Cerebellar nuclear complex (tissue), 1 donor: Measurements from ENCODE around the gene MACROD2.

Source experiments
- DNase-seq, 2 experiments: peaks; one replicate each; lab custom pipeline; 2025; lab: John Stamatoyannopoulos, UW

Gene MACROD2

GRCh38 chr20:15446373-15446772, 1451.1 kb downstream of the MACROD2 start:
- DNase-seq: no peak

- DNase-seq: no peak
Observed at GRCh38 chr20:15447549-15447948, 1452.2 kb downstream of the MACROD2 start.

GRCh38 chr20:15449061-15449460, 1453.7 kb downstream of the MACROD2 start:
- DNase-seq: no peak

GRCh38 chr20:15451241-15451640, 1455.9 kb downstream of the MACROD2 start:
- no peak for DNase-seq

- DNase-seq: no peak
Observed at GRCh38 chr20:15455279-15455678, 1460.0 kb downstream of the MACROD2 start.

- DNase-seq: no peak
Observed at GRCh38 chr20:15461938-15462337, 1466.6 kb downstream of the MACROD2 start.

- DNase-seq: no peak
Observed at GRCh38 chr20:15475483-15475882, 1480.2 kb downstream of the MACROD2 start.

GRCh38 chr20:15476186-15476585, 1480.9 kb downstream of the MACROD2 start:
- no peak for DNase-seq

- no peak for DNase-seq
Observed at GRCh38 chr20:15476781-15477180, 1481.5 kb downstream of the MACROD2 start.

GRCh38 chr20:15482525-15482924, 1487.2 kb downstream of the MACROD2 start:
- no peak for DNase-seq

- DNase-seq: no peak
Observed at GRCh38 chr20:15485519-15485918, 1490.2 kb downstream of the MACROD2 start.

- DNase-seq: no peak
Observed at GRCh38 chr20:15487030-15487429, 1491.7 kb downstream of the MACROD2 start.

GRCh38 chr20:15487682-15488081, 1492.4 kb downstream of the MACROD2 start:
- no peak for DNase-seq

GRCh38 chr20:15491575-15491974, 1496.3 kb downstream of the MACROD2 start:
- no peak for DNase-seq

GRCh38 chr20:15494851-15495250, 1499.5 kb downstream of the MACROD2 start:
- DNase-seq: no peak

- DNase-seq: no peak
Observed at GRCh38 chr20:15496501-15497039, 1501.3 kb downstream of the MACROD2 start.

GRCh38 chr20:15498926-15499325, 1503.6 kb downstream of the MACROD2 start:
- no peak for DNase-seq

GRCh38 chr20:15506311-15506710, 1511.0 kb downstream of the MACROD2 start:
- no peak for DNase-seq

GRCh38 chr20:15507151-15507550, 1511.8 kb downstream of the MACROD2 start:
- no peak for DNase-seq

- DNase-seq: no peak
Observed at GRCh38 chr20:15511551-15511950, 1516.2 kb downstream of the MACROD2 start.

GRCh38 chr20:15512916-15513315, 1517.6 kb downstream of the MACROD2 start:
- DNase-seq: no peak

GRCh38 chr20:15515691-15516090, 1520.4 kb downstream of the MACROD2 start:
- no peak for DNase-seq

- no peak for DNase-seq
Observed at GRCh38 chr20:15520930-15521524, 1525.7 kb downstream of the MACROD2 start.

- DNase-seq: no peak
Observed at GRCh38 chr20:15523400-15523799, 1528.1 kb downstream of the MACROD2 start.
